GM12878 (cell line): ENCODE results near the gene UCN2. TPM values are rescaled to one million over a fixed set of nuclear protein-coding genes. Genes with fewer than 3 reads are reported as not detected.

ENCODE experiments used
- ATAC-seq: fragments of 200-7000 bp; cut with Tn5 transposase; 3 replicates; pipeline ENCODE4 v1.9.1; 2020; ENCODE audit warnings: mild to moderate bottlenecking, moderate library complexity
- BruUV-seq: library from RNA; stranded (reverse); fragments of 400-500 nt; replicated peaks from 2 replicates; lab custom pipeline; 2021; lab: Mats Ljungman, UMichigan
- CTCF ChIA-PET: fragments of 300-600 bp; sonication (Branson Sonifier 250); formaldehyde crosslinking; extraction: SDS; loops from one replicate; lab custom pipeline; 2021; ENCODE audit warnings: inconsistent platforms; lab: Yijun Ruan, JAX
- POLR2A ChIA-PET: fragments of 350-600 bp; formaldehyde crosslinking; extraction: SDS; loops from one replicate; lab custom pipeline; 2021; ENCODE audit warnings: inconsistent platforms; lab: Charles Lee
- RAD21 ChIA-PET: fragments of 300-600 bp; sonication (Branson Sonifier 250); formaldehyde crosslinking; loops from one replicate; lab custom pipeline; 2023; ENCODE audit warnings: antibody characterized with exemption; ENCODE audit not compliant: unreplicated experiment; lab: Charles Lee
- SMC1A ChIA-PET: fragments of 300-600 bp; sonication (Branson Sonifier 250); formaldehyde crosslinking; loops from one replicate; lab custom pipeline; 2023; ENCODE audit not compliant: unreplicated experiment, uncharacterized antibody; lab: Charles Lee
- DNase-seq: peaks from one replicate; pipeline ENCODE4 v3.0.0-alpha.2; 2011; ENCODE audit warnings: low read depth, low spot score
- FAIRE-seq: peaks from 3 replicates; lab custom pipeline; 2011; peaks lifted over from hg19 to GRCh38; lab: Jason Lieb, UNC
- H2AFZ ChIP-seq: 2 replicates; pipeline ENCODE4 v1.6.0; 2011; ENCODE audit warnings: low read depth, low read length, control low read depth; ENCODE audit not compliant: control insufficient read depth
- H3K27ac ChIP-seq: 2 replicates; pipeline ENCODE4 v1.5.1; 2011; ENCODE audit warnings: control low read depth; ENCODE audit not compliant: control insufficient read depth, insufficient read depth
- H3K27me3 ChIP-seq, 2 experiments: replicated peaks in 1 of 2; 2 replicates each; pipeline versions ENCODE4 v1.6.0 to v1.6.1; 2011; ENCODE audit warnings: low read length in 1 of 2; ENCODE audit not compliant: control insufficient read depth in 2 of 2, insufficient read depth in 2 of 2
- H3K36me3 ChIP-seq, 2 experiments: 2 replicates each; pipeline ENCODE4 v1.5.1; 2011; ENCODE audit warnings: low read length in 1 of 2; ENCODE audit not compliant: control insufficient read depth in 2 of 2, insufficient read depth in 2 of 2
- H3K4me1 ChIP-seq: 2 replicates; pipeline ENCODE4 v1.6.1; 2011; ENCODE audit warnings: mild to moderate bottlenecking, low read length, moderate library complexity, mixed read lengths; ENCODE audit not compliant: control insufficient read depth, insufficient read depth
- H3K4me2 ChIP-seq: 2 replicates; pipeline ENCODE4 v1.6.0; 2011; ENCODE audit warnings: control low read depth; ENCODE audit not compliant: control insufficient read depth, insufficient read depth
- H3K4me3 ChIP-seq: fragments of 200-600 bp; sonication (generic); 2 replicates; pipeline ENCODE4 v1.5.1; 2016
- H3K79me2 ChIP-seq: 2 replicates; pipeline ENCODE4 v1.6.0; 2011; ENCODE audit warnings: low read length; ENCODE audit not compliant: control insufficient read depth, insufficient read depth
- H3K9ac ChIP-seq: 2 replicates; pipeline ENCODE4 v1.8.0; 2011; ENCODE audit warnings: low read length, control low read depth, mixed read lengths; ENCODE audit not compliant: control insufficient read depth, insufficient read depth
- H3K9me3 ChIP-seq: replicated peaks from 3 replicates; pipeline ENCODE4 v1.5.1; 2011; ENCODE audit warnings: mild to moderate bottlenecking, low read length; ENCODE audit not compliant: control insufficient read depth, insufficient read depth
- H4K20me1 ChIP-seq: 2 replicates; pipeline ENCODE4 v1.6.0; 2011; ENCODE audit not compliant: control insufficient read depth, insufficient read depth
- DPF2 ChIP-seq: fragments of 450-650 bp; IDR thresholded peaks from 2 replicates; pipeline ENCODE4 v1.6.1; 2017; ENCODE audit warnings: mild to moderate bottlenecking
- EED ChIP-seq: sonication (generic); IDR thresholded peaks from 2 replicates; pipeline ENCODE4 v1.6.1; 2016; ENCODE audit warnings: antibody characterized with exemption, low read depth
- FOXM1 ChIP-seq: IDR thresholded peaks from 2 replicates; pipeline ENCODE4 v1.6.1; 2012; ENCODE audit warnings: low read depth, mild to moderate bottlenecking, inconsistent platforms, low read length, moderate library complexity
- HDGF ChIP-seq: fragments of 450-650 bp; IDR thresholded peaks from 2 replicates; pipeline ENCODE4 v1.6.1; 2016; ENCODE audit warnings: antibody characterized with exemption
- KDM1A ChIP-seq: fragments of 200-600 bp; sonication (generic); IDR thresholded peaks from 2 replicates; pipeline ENCODE4 v1.6.1; 2016; ENCODE audit warnings: borderline replicate concordance
- MEF2A ChIP-seq: IDR thresholded peaks from 2 replicates; pipeline ENCODE4 v1.6.1; 2011; ENCODE audit warnings: low read depth, mild to moderate bottlenecking, low read length, moderate library complexity; ENCODE audit not compliant: insufficient read depth
- PRDM15 ChIP-seq: fragments of 450-650 bp; formaldehyde crosslinking; IDR thresholded peaks from 2 replicates; pipeline ENCODE4 v1.4.0; 2020; ENCODE audit warnings: mild to moderate bottlenecking, moderate library complexity
- RAD51 ChIP-seq: fragments of 450-650 bp; IDR thresholded peaks from 2 replicates; pipeline ENCODE4 v1.6.1; 2016; ENCODE audit warnings: moderate library complexity, mild to moderate bottlenecking, inconsistent platforms
- SMC3 ChIP-seq: IDR thresholded peaks from 2 replicates; pipeline ENCODE4 v1.6.1; 2011; ENCODE audit warnings: low read length, improper control_type of control experiment, borderline replicate concordance
- ZNF384 ChIP-seq: IDR thresholded peaks from 2 replicates; pipeline ENCODE4 v1.6.1; 2012; ENCODE audit warnings: low read depth, mild to moderate bottlenecking, low read length, improper control_type of control experiment, borderline replicate concordance
- ZNF687 ChIP-seq: fragments of 450-650 bp; IDR thresholded peaks from 2 replicates; pipeline ENCODE4 v1.6.1; 2017; ENCODE audit warnings: mild to moderate bottlenecking, moderate library complexity
- WGBS: methylation state at CpG from one replicate; pipeline ENCODE4 v1.1.6; 2016; ENCODE audit warnings: low lambda C conversion rate; ENCODE audit not compliant: insufficient replicate concordance, insufficient coverage; ENCODE audit errors: missing lambda C conversion rate; 5-methylcytosine and 5-hydroxymethylcytosine counted together
- in situ Hi-C: fragments of 300-500 bp; cut with MboI; formaldehyde crosslinking; loops from 9 replicates; pipeline ENCODE4 v1.14.3; 2018; ENCODE audit warnings: mixed read lengths
- intact Hi-C: fragments of 100-400 bp; cut with micrococcal nuclease; formaldehyde crosslinking; loops from one replicate; pipeline ENCODE4 v1.14.2; 2022; ENCODE audit not compliant: unreplicated experiment
- polyA plus RNA-seq, 11 experiments: library from polyadenylated mRNA; depleted of rRNA in 4 of 11; unstranded in 6 of 11; stranded (reverse) in 5 of 11; fragments of >200 nt; fragmentation: Nextera tagmentation in 4 of 11; fragmentation: Illumina TruSeq in 1 of 11; extraction: Ambion mirVana in 4 of 11; extraction: Trizol in 1 of 11; gene quantifications; 1 replicate in 1 of 11; 2 replicates in 10 of 11; pipeline versions ENCODE4 v1.2.1 to v1.2.3, GENCODE V29; 2011 to 2016; ENCODE audit warnings: inconsistent platforms in 2 of 11, missing spikeins in 2 of 11, low read depth in 1 of 11
- total RNA-seq, 4 experiments: library from RNA; depleted of rRNA in 3 of 4; stranded (reverse); fragments of >200 nt in 3 of 4; fragmentation: Illumina TruSeq in 1 of 4; extraction: Trizol in 1 of 4; gene quantifications; 2 replicates each; pipeline versions ENCODE4 v1.2.1 to v1.2.3, GENCODE V29; 2013 to 2021
- TF ChIP-seq, protein P1 (sequence below): fragments of 450-650 bp; IDR thresholded peaks from 2 replicates; pipeline ENCODE4 v1.6.1; 2017; ENCODE audit warnings: mild to moderate bottlenecking, low read depth, inconsistent platforms; ENCODE audit not compliant: poor library complexity, severe bottlenecking

The UCN2 gene
- total and polyA plus RNA-seq, 10 of the 15 experiments (the other 5 are each of a cell fraction or from before 2014, with no cell fraction given): 0.05 TPM; not detected in 9

- Histone ChIP-seq H3K9me3 (no peaks in the 10 kb centered on the region), H3K4me3 (no peak overlapping the region), H3K79me2 (peaks cover 29% of the 10 kb centered on the region), H3K27ac (no peak overlapping the region), H3K4me1 (peaks cover 47% of the 10 kb centered on the region), H2AFZ (peak overlapping the region; percentile 33; the same call in 1 of the 2 replicates), H3K4me2 (no peak overlapping the region; the same call in 1 of the 2 replicates), H3K27me3 (no peaks in the 10 kb centered on the region), H4K20me1 (no peaks in the 10 kb centered on the region; the same call in 1 of the 2 replicates), H3K36me3 (peaks cover 0 to 2% of the 10 kb centered on the region in 2 experiments; a peak in 2 of 4 replicates), H3K9ac (no peak overlapping the region)
- CTCF ChIA-PET: interaction anchor here (0.8 to 16.3 kb wide), 15 partner anchors 10 to 474 kb away, joined by 3 to 239 read pairs (median 5); partner anchors contain the start of genes ATRIP, CCDC51, SLC26A6 and TMA7
- RAD21 ChIA-PET: interaction anchor here (0.8 to 6.8 kb wide), 13 partner anchors 9 to 370 kb away, joined by 3 to 37 read pairs (median 4); partner anchors contain the start of genes CCDC51, CDC25A, SLC26A6 and TMA7
- FAIRE-seq (no peak), DNase-seq (no peak), ATAC-seq (no peak)
- POLR2A ChIA-PET: interaction anchor here (0.6 to 7.1 kb wide), 2 partner anchors 89 to 121 kb away, joined by 7 to 91 read pairs; a partner anchor contains a TSS
- SMC1A ChIA-PET: interaction anchor here (1.0 to 4.9 kb wide), 7 partner anchors 43 to 158 kb away, joined by 3 to 28 read pairs (median 4); partner anchors contain the start of genes CCDC51 and CELSR3
- 35% methylated on average over 6 of the region's 6 CpGs for WGBS
- TF ChIP-seq HDGF (peak; percentile 17), DPF2 (0 out of 2 replicates have a peak, but pooled peaks have one; percentile 9), ZNF687 (no peak), ZNF384 (no peak), KDM1A (no peak), PRDM15 (CRISPR knock-in tag) (no peak), SMC3 (no peak), FOXM1 (no peak), MEF2A (no peak), RAD51 (no peak), EED (no peak)
- TF ChIP-seq, protein P1, sequence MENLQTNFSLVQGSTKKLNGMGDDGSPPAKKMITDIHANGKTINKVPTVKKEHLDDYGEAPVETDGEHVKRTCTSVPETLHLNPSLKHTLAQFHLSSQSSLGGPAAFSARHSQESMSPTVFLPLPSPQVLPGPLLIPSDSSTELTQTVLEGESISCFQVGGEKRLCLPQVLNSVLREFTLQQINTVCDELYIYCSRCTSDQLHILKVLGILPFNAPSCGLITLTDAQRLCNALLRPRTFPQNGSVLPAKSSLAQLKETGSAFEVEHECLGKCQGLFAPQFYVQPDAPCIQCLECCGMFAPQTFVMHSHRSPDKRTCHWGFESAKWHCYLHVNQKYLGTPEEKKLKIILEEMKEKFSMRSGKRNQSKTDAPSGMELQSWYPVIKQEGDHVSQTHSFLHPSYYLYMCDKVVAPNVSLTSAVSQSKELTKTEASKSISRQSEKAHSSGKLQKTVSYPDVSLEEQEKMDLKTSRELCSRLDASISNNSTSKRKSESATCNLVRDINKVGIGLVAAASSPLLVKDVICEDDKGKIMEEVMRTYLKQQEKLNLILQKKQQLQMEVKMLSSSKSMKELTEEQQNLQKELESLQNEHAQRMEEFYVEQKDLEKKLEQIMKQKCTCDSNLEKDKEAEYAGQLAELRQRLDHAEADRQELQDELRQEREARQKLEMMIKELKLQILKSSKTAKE: no peak
- no TSS peak for BruUV-seq
- in situ Hi-C loops (no loop called here), intact Hi-C loops (loop anchor here (5.0 kb wide), 3 partner anchors 111 to 326 kb away; partner anchors contain the start of gene ATRIP)
These were observed 5.0 kb downstream of the UCN2 start for GRCh38 chr3:48558493-48559134.
